GDM1 (cell line): Measurements from ENCODE around the gene CHST1.
A peak's percentile ranks its signal among the peaks of the same experiment; 100 is the strongest.

ENCODE experiments used
- DNase-seq: peaks from one replicate; lab custom pipeline; 2025; lab: John Stamatoyannopoulos, UW

CHST1 gene

GRCh38 chr11:45644981-45645889, 20.2 kb downstream of the CHST1 start:
- DNase-seq = no peak

GRCh38 chr11:45643598-45644260, 21.7 kb downstream of the CHST1 start:
- no peak for DNase-seq

- DNase-seq = no peak
These were observed 23.5 kb downstream of the CHST1 start for GRCh38 chr11:45641961-45642360.

- no peak for DNase-seq
These were observed 27.4 kb downstream of the CHST1 start for GRCh38 chr11:45638051-45638450.

GRCh38 chr11:45635907-45636306, 29.5 kb downstream of the CHST1 start:
- DNase-seq = no peak

GRCh38 chr11:45625611-45626010, 39.8 kb downstream of the CHST1 start:
- no peak for DNase-seq

- no peak for DNase-seq
These were observed 41.3 kb downstream of the CHST1 start for GRCh38 chr11:45624095-45624494.

- no peak for DNase-seq
These were observed 42.6 kb downstream of the CHST1 start for GRCh38 chr11:45622861-45623260.

GRCh38 chr11:45622283-45622682, 43.1 kb downstream of the CHST1 start:
- no peak for DNase-seq

- no peak for DNase-seq
These were observed 43.8 kb downstream of the CHST1 start for GRCh38 chr11:45621588-45621987.

GRCh38 chr11:45620243-45620642, 45.2 kb downstream of the CHST1 start:
- no peak for DNase-seq

- DNase-seq = no peak
These were observed 46.5 kb downstream of the CHST1 start for GRCh38 chr11:45618897-45619296.

GRCh38 chr11:45617871-45618601, 47.4 kb downstream of the CHST1 start:
- no peak for DNase-seq

- no peak for DNase-seq
These were observed 48.4 kb downstream of the CHST1 start for GRCh38 chr11:45616802-45617549.

GRCh38 chr11:45615182-45615792, 50.1 kb downstream of the CHST1 start:
- no peak for DNase-seq

GRCh38 chr11:45614196-45614828, 51.1 kb downstream of the CHST1 start:
- no peak for DNase-seq

GRCh38 chr11:45610627-45611026, 54.8 kb downstream of the CHST1 start:
- peak; percentile 9 for DNase-seq

GRCh38 chr11:45609902-45610301, 55.5 kb downstream of the CHST1 start:
- no peak for DNase-seq

GRCh38 chr11:45609337-45609736, 56.1 kb downstream of the CHST1 start:
- no peak for DNase-seq

- DNase-seq = no peak
These were observed 57.4 kb downstream of the CHST1 start for GRCh38 chr11:45607995-45608394.
